ENCODE results near the gene CACNA1F.

Gene CACNA1F

GRCh38 chrX:49226946-49227345 lies 6.2 kb downstream of the CACNA1F start:
- Histone ChIP-seq H3K27ac (ENCODE audit: low read length) (no peak overlapping the region), H3K9ac (ENCODE audit: low read length) (no peak overlapping the region), H3K27me3 (replicated peaks; ENCODE audit: insufficient read depth, low read length) (no peaks in the 10 kb centered on the region), H3K9me3 (replicated peaks; ENCODE audit: insufficient read depth, low read length) (no peaks in the 10 kb centered on the region), H3K9me2 (replicated peaks; ENCODE audit: insufficient read depth, low read length) (no peaks in the 10 kb centered on the region), H2AFZ (ENCODE audit: low read length) (peak overlapping the region; percentile 70), H4K20me1 (ENCODE audit: insufficient read depth, low read length) (no peaks in the 10 kb centered on the region), H3F3A (ENCODE audit: insufficient read depth, low read length) (no peaks in the 10 kb centered on the region), H3K4me3 (ENCODE audit: low read length) (peak overlapping the region; percentile 44), H3K4me2 (ENCODE audit: low read depth, low read length) (peak overlapping the region; percentile 39; the same call in 1 of the 2 replicates), H3K36me3 (replicated peaks; ENCODE audit: insufficient read depth, low read length) (no peaks in the 10 kb centered on the region), H3K4me1 (ENCODE audit: low read length) (no peaks in the 10 kb centered on the region), H3K79me2 (ENCODE audit: low read length) (no peaks in the 10 kb centered on the region)
- peak; percentile 18 for DNase-seq
- TF ChIP-seq EZH2 (optimal IDR thresholded peaks at IDR 0.05; ENCODE audit: low read depth, low read length), result no peak
- no peak for TF ChIP-seq EZH2phosphoT487 (IDR thresholded peaks at IDR 0.05; ENCODE audit: low read length)
- TF ChIP-seq CTCF (IDR thresholded peaks at IDR 0.05; ENCODE audit: low read length), result no peak

- Histone ChIP-seq H3K79me2 (ENCODE audit: low read length) (no peaks in the 10 kb centered on the region), H3K27ac (ENCODE audit: low read length) (no peak overlapping the region), H3K36me3 (replicated peaks; ENCODE audit: insufficient read depth, low read length) (no peaks in the 10 kb centered on the region), H3K27me3 (replicated peaks; ENCODE audit: insufficient read depth, low read length) (no peaks in the 10 kb centered on the region), H3K4me1 (ENCODE audit: low read length) (no peaks in the 10 kb centered on the region), H3K9ac (ENCODE audit: low read length) (no peak overlapping the region), H3K4me2 (ENCODE audit: low read depth, low read length) (no peak overlapping the region), H2AFZ (ENCODE audit: low read length) (no peak overlapping the region), H3K9me2 (replicated peaks; ENCODE audit: insufficient read depth, low read length) (no peaks in the 10 kb centered on the region), H4K20me1 (ENCODE audit: insufficient read depth, low read length) (no peaks in the 10 kb centered on the region), H3K9me3 (replicated peaks; ENCODE audit: insufficient read depth, low read length) (no peaks in the 10 kb centered on the region), H3K4me3 (ENCODE audit: low read length) (no peak overlapping the region), H3F3A (ENCODE audit: insufficient read depth, low read length) (no peaks in the 10 kb centered on the region)
- TF ChIP-seq CTCF (IDR thresholded peaks at IDR 0.05; ENCODE audit: low read length) (no peak), EZH2phosphoT487 (IDR thresholded peaks at IDR 0.05; ENCODE audit: low read length) (no peak), EZH2 (optimal IDR thresholded peaks at IDR 0.05; ENCODE audit: low read depth, low read length) (no peak)
- DNase-seq, result no peak
Observed at GRCh38 chrX:49225858-49226257, 7.3 kb downstream of the CACNA1F start.

GRCh38 chrX:49221868-49222267 lies 11.3 kb downstream of the CACNA1F start:
- H3K9me3 ChIP-seq (replicated peaks; ENCODE audit: insufficient read depth, low read length), result no peaks in the 10 kb centered on the region
- no peaks in the 10 kb centered on the region for H3K4me1 ChIP-seq (ENCODE audit: low read length)
- no peaks in the 10 kb centered on the region for H3K27me3 ChIP-seq (replicated peaks; ENCODE audit: insufficient read depth, low read length)
- H4K20me1 ChIP-seq (ENCODE audit: insufficient read depth, low read length), result no peaks in the 10 kb centered on the region
- TF ChIP-seq CTCF (IDR thresholded peaks at IDR 0.05; ENCODE audit: low read length), result no peak
- TF ChIP-seq EZH2 (optimal IDR thresholded peaks at IDR 0.05; ENCODE audit: low read depth, low read length), result no peak
- no peak for TF ChIP-seq EZH2phosphoT487 (IDR thresholded peaks at IDR 0.05; ENCODE audit: low read length)
- DNase-seq, result no peak
- no peak overlapping the region for H2AFZ ChIP-seq (ENCODE audit: low read length)
- no peaks in the 10 kb centered on the region for H3K79me2 ChIP-seq (ENCODE audit: low read length)
- H3K9me2 ChIP-seq (replicated peaks; ENCODE audit: insufficient read depth, low read length), result no peaks in the 10 kb centered on the region
- H3K4me2 ChIP-seq (ENCODE audit: low read depth, low read length), result no peak overlapping the region
- no peaks in the 10 kb centered on the region for H3K36me3 ChIP-seq (replicated peaks; ENCODE audit: insufficient read depth, low read length)
- no peak overlapping the region for H3K27ac ChIP-seq (ENCODE audit: low read length)
- H3F3A ChIP-seq (ENCODE audit: insufficient read depth, low read length), result no peaks in the 10 kb centered on the region
- H3K4me3 ChIP-seq (ENCODE audit: low read length), result no peak overlapping the region
- H3K9ac ChIP-seq (ENCODE audit: low read length), result no peak overlapping the region

Data from MM.1S (cell line).